Esophagus (tissue), 2 donors: ENCODE measurements around the gene TMC2. TPM values are rescaled to one million over a fixed set of nuclear protein-coding genes. Genes with fewer than 3 reads are reported as not detected.

Experiments used
- H3K27ac ChIP-seq, 2 donors: one replicate each; pipeline ENCODE4 v1.5.1; 2013; ENCODE audit warnings: low read depth in 2 of 2, mild to moderate bottlenecking in 2 of 2, inconsistent platforms in 1 of 2, low read length in 1 of 2, moderate library complexity in 1 of 2
- H3K27me3 ChIP-seq, 2 donors: one replicate each; pipeline ENCODE4 v1.6.1; 2013; ENCODE audit warnings: low read length in 2 of 2, control low read depth in 1 of 2, mild to moderate bottlenecking in 1 of 2; ENCODE audit not compliant: insufficient read depth in 2 of 2, control insufficient read depth in 1 of 2
- H3K36me3 ChIP-seq, 2 donors: one replicate each; pipeline ENCODE4 v1.6.1; 2013; ENCODE audit warnings: low read length in 1 of 2; ENCODE audit not compliant: control insufficient read depth in 2 of 2, insufficient read depth in 2 of 2
- H3K4me1 ChIP-seq, 2 donors: one replicate each; pipeline ENCODE4 v1.6.1; 2013; ENCODE audit warnings: low read length in 1 of 2; ENCODE audit not compliant: control insufficient read depth in 2 of 2, insufficient read depth in 2 of 2
- H3K4me3 ChIP-seq, 2 donors: one replicate each; pipeline ENCODE4 v1.5.1; 2013; ENCODE audit warnings: low read length in 2 of 2, mild to moderate bottlenecking in 2 of 2, low read depth in 1 of 2, moderate library complexity in 1 of 2
- H3K9me3 ChIP-seq, 2 donors: one replicate each; pipeline ENCODE4 v1.6.1; 2013; ENCODE audit warnings: mild to moderate bottlenecking in 2 of 2, low read depth in 1 of 2, low read length in 1 of 2, moderate library complexity in 1 of 2; ENCODE audit not compliant: control insufficient read depth in 2 of 2, insufficient read depth in 1 of 2
- WGBS, 2 donors: extraction: QIAGEN DNeasy Blood & Tissue Kit; methylation state at CpG; one replicate each; pipeline ENCODE4 v1.1.7; 2013; 5-methylcytosine and 5-hydroxymethylcytosine counted together
- polyA plus RNA-seq, 2 donors: library from polyadenylated mRNA; stranded (reverse); fragments of 200-250 nt; gene quantifications; one replicate each; pipeline ENCODE4 v1.2.3, GENCODE V29; 2013
- donor health status: healthy with polysubstance abuse.
- donor health status: Bipolar disorder and iron deficiency.

TMC2 gene
- polyA plus RNA-seq, 2 donors = not detected

GRCh38 chr20:2616634-2617033 is 80.3 kb downstream of the TMC2 start:
- peaks cover 0 to 2% of the 10 kb centered on the region in 2 donors for H3K27me3 ChIP-seq

DNA sequence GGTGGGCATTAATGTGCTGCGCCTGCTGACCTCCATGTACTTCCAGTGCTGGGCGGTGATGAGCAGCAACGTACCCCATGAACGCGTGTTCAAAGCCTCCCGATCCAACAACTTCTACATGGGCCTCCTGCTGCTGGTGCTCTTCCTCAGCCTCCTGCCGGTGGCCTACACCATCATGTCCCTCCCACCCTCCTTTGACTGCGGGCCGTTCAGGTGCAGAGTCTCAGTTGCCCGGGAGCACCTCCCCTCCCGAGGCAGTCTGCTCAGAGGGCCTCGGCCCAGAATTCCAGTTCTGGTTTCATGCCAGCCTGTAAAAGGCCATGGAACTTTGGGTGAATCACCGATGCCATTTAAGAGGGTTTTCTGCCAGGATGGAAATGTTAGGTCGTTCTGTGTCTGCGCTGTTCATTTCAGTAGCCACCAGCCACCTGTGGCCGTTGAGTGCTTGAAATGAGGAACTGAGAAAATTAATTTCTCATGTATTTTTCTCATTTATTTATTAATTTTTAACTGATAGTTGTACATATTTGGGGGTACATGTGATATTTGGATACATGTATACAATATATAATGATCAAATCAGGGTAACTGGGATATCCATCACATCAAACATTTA is 80.8 kb downstream of the TMC2 start:
- H3K27me3 ChIP-seq = peaks cover 0 to 2% of the 10 kb centered on the region in 2 donors
- 85 to 88% methylated on average over 16 of the region's 16 CpGs for WGBS, 2 donors
- H3K4me1 ChIP-seq = no peaks in the 10 kb centered on the region
- H3K4me3 ChIP-seq = no peak overlapping the region
- no peaks in the 10 kb centered on the region for H3K9me3 ChIP-seq
- no peaks in the 10 kb centered on the region for H3K36me3 ChIP-seq
- H3K27ac ChIP-seq = no peak overlapping the region

More at GRCh38 chr20:2616634-2617033, 80.3 kb downstream of the TMC2 start:
- H3K4me3 ChIP-seq = no peak overlapping the region
- H3K27ac ChIP-seq = no peak overlapping the region
- H3K4me1 ChIP-seq = no peaks in the 10 kb centered on the region
- WGBS, 2 donors = 64 to 65% methylated on average over 9 of the region's 9 CpGs
- H3K36me3 ChIP-seq = no peaks in the 10 kb centered on the region
- H3K9me3 ChIP-seq = no peaks in the 10 kb centered on the region

DNA sequence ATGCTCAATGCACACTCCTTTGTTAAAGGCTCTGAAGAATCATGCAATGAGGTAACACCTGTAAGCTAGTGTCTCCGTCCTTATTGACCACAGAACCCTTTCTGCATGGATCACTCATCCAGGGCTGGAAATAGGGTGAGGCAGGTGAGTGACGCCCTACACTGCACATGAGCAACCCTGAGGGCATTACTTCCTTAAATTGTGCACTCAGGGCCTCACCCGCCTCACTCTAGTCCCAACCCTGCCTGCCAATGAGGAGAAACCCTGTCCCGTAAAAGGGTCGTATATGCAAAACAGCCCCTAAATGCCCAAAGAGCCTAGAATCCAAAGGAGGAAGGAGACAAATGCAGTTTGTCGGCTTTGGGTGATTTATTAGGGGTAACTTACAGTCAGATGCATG is 82.4 kb downstream of the TMC2 start:
- Histone ChIP-seq H3K4me3 (no peak overlapping the region), H3K27ac (no peak overlapping the region), H3K4me1 (no peaks in the 10 kb centered on the region), H3K27me3 (peaks cover 0 to 2% of the 10 kb centered on the region in 2 donors), H3K9me3 (no peaks in the 10 kb centered on the region), H3K36me3 (no peaks in the 10 kb centered on the region)
- WGBS, 2 donors = 75 to 77% methylated on average over 6 of the region's 6 CpGs

DNA sequence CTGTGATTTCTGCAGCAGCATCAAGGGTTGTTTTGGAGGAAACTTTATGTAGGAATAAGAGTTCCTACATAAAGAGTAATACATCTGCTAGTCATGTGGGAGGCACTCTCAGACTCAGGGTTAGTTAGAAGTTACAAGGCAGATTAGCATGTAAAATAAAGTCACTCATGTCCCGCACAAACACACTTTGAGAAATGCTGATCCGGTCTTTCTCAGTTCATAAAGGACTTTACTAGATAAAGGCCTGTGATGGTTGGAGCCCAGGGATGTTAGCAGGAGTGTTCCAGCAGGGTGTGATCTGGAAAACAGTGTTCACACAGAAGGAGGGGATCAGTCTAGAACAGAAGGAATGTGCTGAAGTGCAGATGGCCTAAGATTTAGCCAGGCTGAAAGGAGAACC is 83.0 kb downstream of the TMC2 start:
- Histone ChIP-seq H3K9me3 (no peaks in the 10 kb centered on the region), H3K27ac (no peak overlapping the region), H3K4me1 (no peaks in the 10 kb centered on the region), H3K27me3 (peaks cover 0 to 2% of the 10 kb centered on the region in 2 donors), H3K4me3 (no peak overlapping the region), H3K36me3 (no peaks in the 10 kb centered on the region)
- WGBS, 2 donors = 64 to 74% methylated on average over 2 of the region's 2 CpGs

DNA sequence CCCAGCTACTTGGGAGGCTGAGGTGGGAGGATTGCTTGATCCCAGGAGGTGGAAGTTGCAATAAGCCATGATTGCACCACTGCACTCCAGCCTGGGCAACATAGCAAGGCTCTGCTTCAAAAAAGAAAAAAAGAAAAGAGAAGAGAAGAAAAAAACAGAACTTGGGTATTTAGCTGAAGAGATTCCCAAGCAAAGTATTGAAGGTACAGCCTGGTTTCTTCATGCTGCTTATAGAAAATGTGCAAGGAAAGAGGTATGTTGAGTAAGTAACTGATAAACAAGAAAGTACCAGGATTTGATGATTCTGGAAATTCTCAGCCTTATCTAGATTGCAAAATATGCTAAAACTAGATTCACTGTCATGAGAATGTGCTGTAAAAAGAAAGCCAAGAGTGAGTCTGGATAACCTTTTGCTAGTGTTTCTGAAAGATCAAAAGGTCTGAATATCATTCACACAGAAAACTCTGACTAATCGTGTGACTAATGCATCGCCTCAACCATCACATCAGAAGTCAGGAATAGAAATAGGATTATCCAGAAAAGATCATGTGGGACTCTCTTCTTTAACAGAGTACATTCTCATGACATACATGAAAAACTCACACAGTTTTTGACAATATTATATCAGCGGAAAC is 83.7 kb downstream of the TMC2 start:
- Histone ChIP-seq H3K4me1 (no peaks in the 10 kb centered on the region), H3K36me3 (no peaks in the 10 kb centered on the region), H3K27me3 (peaks cover 0 to 2% of the 10 kb centered on the region in 2 donors), H3K9me3 (no peaks in the 10 kb centered on the region), H3K4me3 (no peak overlapping the region), H3K27ac (no peak overlapping the region)
- WGBS, 2 donors = 71 to 78% methylated on average over 3 of the region's 3 CpGs

- H3K4me3 ChIP-seq = no peak overlapping the region
- H3K27ac ChIP-seq = no peak overlapping the region
- WGBS, 2 donors = 66 to 67% methylated on average over 4 of the region's 4 CpGs
- no peaks in the 10 kb centered on the region for H3K36me3 ChIP-seq
- no peaks in the 10 kb centered on the region for H3K27me3 ChIP-seq
- peaks cover 0 to 3% of the 10 kb centered on the region in 2 donors for H3K9me3 ChIP-seq
- H3K4me1 ChIP-seq = no peaks in the 10 kb centered on the region
Measured at GRCh38 chr20:2624190-2624589, 87.8 kb downstream of the TMC2 start.

- 59 to 66% methylated on average over 2 of the region's 2 CpGs for WGBS, 2 donors
- Histone ChIP-seq H3K4me3 (no peak overlapping the region), H3K27ac (no peak overlapping the region), H3K4me1 (no peaks in the 10 kb centered on the region), H3K9me3 (peaks cover 0 to 3% of the 10 kb centered on the region in 2 donors), H3K36me3 (no peaks in the 10 kb centered on the region), H3K27me3 (no peaks in the 10 kb centered on the region)
Measured at GRCh38 chr20:2625062-2625461, 88.7 kb downstream of the TMC2 start.

- Histone ChIP-seq H3K4me1 (no peaks in the 10 kb centered on the region), H3K9me3 (peaks cover 0 to 3% of the 10 kb centered on the region in 2 donors), H3K27me3 (no peaks in the 10 kb centered on the region), H3K4me3 (no peak overlapping the region), H3K27ac (no peak overlapping the region), H3K36me3 (no peaks in the 10 kb centered on the region)
- WGBS, 2 donors = 51 to 59% methylated on average over 9 of the region's 9 CpGs
Measured at GRCh38 chr20:2626853-2627541, 90.6 kb downstream of the TMC2 start.

GRCh38 chr20:2631228-2631627 is 94.9 kb downstream of the TMC2 start:
- WGBS, 2 donors = 31 to 40% methylated on average over 1 of the region's 1 CpG
- no peaks in the 10 kb centered on the region for H3K4me1 ChIP-seq
- no peak overlapping the region for H3K27ac ChIP-seq
- no peaks in the 10 kb centered on the region for H3K27me3 ChIP-seq
- H3K36me3 ChIP-seq = no peaks in the 10 kb centered on the region
- H3K9me3 ChIP-seq = peaks cover 0 to 1% of the 10 kb centered on the region in 2 donors
- no peak overlapping the region for H3K4me3 ChIP-seq
